Subcutaneous abdominal adipose tissue (tissue), 5 donors: ENCODE results near the gene GRID1.

Experiments used
- H3K27ac ChIP-seq: one replicate; pipeline ENCODE4 v1.7.0; 2013; ENCODE audit warnings: low read depth, mild to moderate bottlenecking, inconsistent platforms, low read length, moderate library complexity
- H3K27me3 ChIP-seq, 5 donors: one replicate each; pipeline ENCODE4 v1.7.0; 2013; ENCODE audit warnings: low read length in 5 of 5, inconsistent platforms in 1 of 5; ENCODE audit not compliant: control insufficient read depth in 5 of 5, insufficient read depth in 4 of 5
- H3K36me3 ChIP-seq, 5 donors: one replicate each; pipeline ENCODE4 v1.7.0; 2013; ENCODE audit warnings: low read length in 5 of 5; ENCODE audit not compliant: control insufficient read depth in 5 of 5, insufficient read depth in 5 of 5
- H3K4me1 ChIP-seq, 5 donors: one replicate each; pipeline ENCODE4 v1.7.0; 2013; ENCODE audit warnings: low read length in 5 of 5, mild to moderate bottlenecking in 3 of 5, moderate library complexity in 1 of 5; ENCODE audit not compliant: control insufficient read depth in 5 of 5, insufficient read depth in 5 of 5
- H3K4me3 ChIP-seq, 5 donors: one replicate each; pipeline ENCODE4 v1.7.0; 2013; ENCODE audit warnings: low read length in 5 of 5, low read depth in 1 of 5
- H3K9ac ChIP-seq, 5 donors: one replicate each; pipeline ENCODE4 v1.7.0; 2013; ENCODE audit warnings: low read length in 5 of 5, mild to moderate bottlenecking in 4 of 5, moderate library complexity in 3 of 5
- H3K9me3 ChIP-seq, 5 donors: one replicate each; pipeline ENCODE4 v1.7.0; 2013; ENCODE audit warnings: low read length in 5 of 5; ENCODE audit not compliant: control insufficient read depth in 5 of 5
- donor health status: healthy.
- donor health status: healthy.
- donor health status: healthy.
- donor health status: healthy.
- donor health status: healthy.

The GRID1 gene

DNA sequence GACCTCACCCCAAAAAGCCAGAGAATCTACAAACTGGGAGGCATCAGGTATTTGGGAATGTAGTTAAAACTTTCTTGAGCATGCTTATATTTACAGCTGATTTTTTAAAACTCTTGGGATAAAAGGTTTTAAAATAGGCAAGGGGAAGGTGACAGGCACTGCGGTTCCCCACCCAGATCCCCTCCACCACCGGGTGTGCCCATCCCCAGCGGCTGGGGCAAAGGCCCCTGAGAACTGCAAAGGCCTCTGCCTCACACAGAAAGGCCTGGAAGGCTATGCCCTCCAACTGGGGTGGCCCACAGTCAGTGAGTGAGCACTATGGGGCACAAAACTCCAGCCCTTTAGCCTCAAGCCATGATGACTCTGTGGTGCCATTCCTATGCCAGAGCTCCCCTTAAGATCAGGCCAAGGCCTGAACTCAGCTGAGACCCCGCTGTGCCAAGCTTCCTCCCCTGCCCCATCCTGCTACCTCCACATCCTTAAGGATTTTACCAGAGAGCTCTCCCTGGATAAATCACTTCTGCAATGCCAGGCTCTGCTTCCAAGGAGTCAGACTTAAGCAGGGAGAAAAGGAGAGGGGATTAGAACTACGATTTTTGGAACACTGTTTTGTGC lies 299.1 kb downstream of the GRID1 start:
- Histone ChIP-seq H3K9ac (no peak overlapping the region), H3K4me3 (no peak overlapping the region), H3K9me3 (no peaks in the 10 kb centered on the region), H3K27me3 (peaks cover 0 to 5% (median 0%) of the 10 kb centered on the region in 5 donors), H3K36me3 (no peaks in the 10 kb centered on the region), H3K27ac (no peak overlapping the region), H3K4me1 (no peaks in the 10 kb centered on the region)

DNA sequence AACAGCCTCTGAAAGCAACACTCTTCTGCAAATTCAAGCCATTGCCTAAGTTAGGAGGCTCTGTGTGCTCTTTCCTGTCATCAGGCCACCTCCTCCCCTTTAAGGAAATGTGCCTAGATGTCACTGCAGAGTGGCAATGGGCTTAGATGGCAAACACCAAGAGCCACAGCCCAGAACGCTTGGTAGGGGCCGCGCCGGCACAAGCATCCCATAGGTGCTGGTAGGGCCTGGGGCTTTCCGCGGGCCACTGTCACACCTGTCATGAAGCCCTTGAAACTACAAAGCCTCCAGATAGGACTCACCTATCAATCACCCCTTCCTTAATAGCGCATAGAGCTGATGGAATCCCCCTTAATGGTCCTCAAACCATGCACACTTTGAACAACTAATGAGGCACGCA lies 299.9 kb downstream of the GRID1 start:
- Histone ChIP-seq H3K27ac (no peak overlapping the region), H3K4me3 (no peak overlapping the region), H3K9me3 (no peaks in the 10 kb centered on the region), H3K4me1 (no peaks in the 10 kb centered on the region), H3K27me3 (peaks cover 0 to 5% (median 0%) of the 10 kb centered on the region in 5 donors), H3K9ac (no peak overlapping the region), H3K36me3 (no peaks in the 10 kb centered on the region)

DNA sequence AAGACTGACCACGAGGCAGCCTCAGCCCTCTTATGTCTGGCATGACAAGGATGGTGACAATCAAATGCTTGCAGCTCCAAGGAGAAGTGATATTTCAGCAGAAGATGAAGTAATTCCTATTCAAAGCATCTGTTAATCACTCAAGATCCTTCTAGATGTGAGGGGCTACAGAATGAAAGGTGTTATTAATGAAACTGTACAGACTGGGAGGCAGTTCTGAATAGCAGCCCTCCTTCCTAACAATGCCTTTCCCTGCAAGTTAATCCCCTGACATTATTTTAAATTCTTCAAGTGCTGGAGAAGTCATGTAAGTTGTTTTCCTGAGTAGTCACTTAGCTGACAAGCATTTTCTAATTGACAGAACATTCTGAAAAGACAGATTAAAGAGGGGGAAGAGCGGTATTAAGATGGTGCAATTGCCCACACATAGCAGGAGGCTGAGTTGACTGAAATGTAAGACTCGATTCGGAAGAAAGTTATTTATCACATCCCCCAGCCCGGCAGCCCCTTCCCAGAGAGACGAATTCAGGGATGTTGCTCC lies 300.8 kb downstream of the GRID1 start:
- Histone ChIP-seq H3K27ac (no peak overlapping the region), H3K27me3 (peaks cover 0 to 5% (median 0%) of the 10 kb centered on the region in 5 donors), H3K4me1 (no peaks in the 10 kb centered on the region), H3K36me3 (no peaks in the 10 kb centered on the region), H3K9me3 (no peaks in the 10 kb centered on the region), H3K9ac (no peak overlapping the region), H3K4me3 (no peak overlapping the region)

DNA sequence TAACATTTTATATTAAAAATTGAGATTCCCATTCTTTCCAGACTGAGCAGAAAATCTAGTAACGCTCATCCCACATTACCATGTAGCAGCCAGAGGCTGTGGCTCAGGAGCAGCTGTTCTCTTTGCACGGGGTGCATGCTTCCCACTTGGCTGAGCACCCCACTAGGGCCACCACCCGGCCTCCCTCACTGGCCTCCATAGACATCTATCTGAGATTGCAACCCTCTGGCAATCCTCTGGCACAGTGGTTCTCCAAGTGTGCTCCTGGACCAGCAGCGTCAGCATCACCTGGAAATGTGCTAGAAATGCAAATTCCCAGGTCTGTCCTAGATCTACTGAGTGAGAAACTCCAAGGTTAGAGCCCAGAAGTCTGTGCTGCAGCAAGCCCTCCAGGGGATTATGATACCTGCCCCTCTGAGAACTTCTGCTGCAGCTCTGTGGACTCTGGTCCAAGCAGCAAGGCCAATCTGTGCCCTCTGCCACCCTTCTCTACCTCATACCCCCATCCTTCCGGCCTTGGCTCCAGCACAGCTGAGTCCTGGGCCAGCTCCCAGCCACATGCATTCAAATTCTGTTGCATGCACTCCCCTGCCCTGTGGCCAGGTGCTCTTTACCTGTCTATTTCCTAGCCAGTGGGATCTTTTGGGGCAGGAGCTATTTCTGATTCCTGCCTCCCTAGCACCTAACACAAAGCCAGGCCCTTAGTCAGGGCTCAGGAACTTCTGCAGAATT lies 301.5 kb downstream of the GRID1 start:
- no peaks in the 10 kb centered on the region for H3K36me3 ChIP-seq
- no peak overlapping the region for H3K4me3 ChIP-seq
- H3K9me3 ChIP-seq = no peaks in the 10 kb centered on the region
- no peaks in the 10 kb centered on the region for H3K4me1 ChIP-seq
- H3K27ac ChIP-seq = no peak overlapping the region
- peaks cover 0 to 5% (median 0%) of the 10 kb centered on the region in 5 donors for H3K27me3 ChIP-seq
- H3K9ac ChIP-seq = no peak overlapping the region

DNA sequence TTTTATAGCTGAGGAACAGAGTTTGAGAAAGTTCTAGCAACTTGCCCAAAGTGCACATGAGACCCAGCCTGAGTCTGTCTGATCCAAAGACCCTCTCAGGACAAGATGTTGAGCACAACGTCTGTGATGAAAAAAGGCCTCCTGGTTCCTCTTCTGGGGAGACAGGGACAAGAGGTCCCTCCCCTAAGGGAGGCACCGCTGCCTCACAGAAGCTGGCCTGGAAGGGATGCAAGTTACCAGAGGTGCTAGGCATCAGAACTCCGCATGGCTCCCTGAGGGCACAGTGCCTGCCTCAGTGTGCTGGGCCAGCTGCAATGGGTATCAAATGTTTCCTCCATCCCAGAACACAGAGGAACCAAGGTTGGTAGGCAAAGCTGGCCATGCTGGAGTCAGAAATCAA lies 302.4 kb downstream of the GRID1 start:
- Histone ChIP-seq H3K9me3 (no peaks in the 10 kb centered on the region), H3K4me1 (no peaks in the 10 kb centered on the region), H3K27me3 (peaks cover 0 to 5% (median 0%) of the 10 kb centered on the region in 5 donors), H3K4me3 (no peak overlapping the region), H3K36me3 (no peaks in the 10 kb centered on the region), H3K27ac (no peak overlapping the region), H3K9ac (no peak overlapping the region)

DNA sequence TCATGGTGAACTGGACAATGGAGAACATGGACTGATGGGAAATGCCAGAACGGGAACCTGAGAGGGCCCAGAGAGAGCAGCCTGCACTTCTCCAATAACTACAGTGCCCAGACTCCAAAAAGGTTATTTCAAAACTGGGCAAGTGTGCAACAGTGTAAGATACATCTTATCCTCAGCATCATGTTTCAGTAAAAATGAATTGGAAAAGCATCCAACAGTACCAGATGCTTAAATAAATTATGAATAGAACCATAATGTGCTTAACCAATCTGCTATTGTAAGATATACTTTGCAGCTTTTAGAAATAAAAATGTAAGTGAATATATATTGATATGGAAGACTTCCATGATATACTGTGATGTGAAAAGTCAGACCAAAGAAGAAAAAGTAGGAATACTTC lies 303.3 kb downstream of the GRID1 start:
- H3K27ac ChIP-seq = no peak overlapping the region
- H3K4me3 ChIP-seq = no peak overlapping the region
- H3K4me1 ChIP-seq = no peaks in the 10 kb centered on the region
- H3K9ac ChIP-seq = no peak overlapping the region
- no peaks in the 10 kb centered on the region for H3K36me3 ChIP-seq
- no peaks in the 10 kb centered on the region for H3K9me3 ChIP-seq
- peaks cover 0 to 3% (median 0%) of the 10 kb centered on the region in 5 donors for H3K27me3 ChIP-seq

DNA sequence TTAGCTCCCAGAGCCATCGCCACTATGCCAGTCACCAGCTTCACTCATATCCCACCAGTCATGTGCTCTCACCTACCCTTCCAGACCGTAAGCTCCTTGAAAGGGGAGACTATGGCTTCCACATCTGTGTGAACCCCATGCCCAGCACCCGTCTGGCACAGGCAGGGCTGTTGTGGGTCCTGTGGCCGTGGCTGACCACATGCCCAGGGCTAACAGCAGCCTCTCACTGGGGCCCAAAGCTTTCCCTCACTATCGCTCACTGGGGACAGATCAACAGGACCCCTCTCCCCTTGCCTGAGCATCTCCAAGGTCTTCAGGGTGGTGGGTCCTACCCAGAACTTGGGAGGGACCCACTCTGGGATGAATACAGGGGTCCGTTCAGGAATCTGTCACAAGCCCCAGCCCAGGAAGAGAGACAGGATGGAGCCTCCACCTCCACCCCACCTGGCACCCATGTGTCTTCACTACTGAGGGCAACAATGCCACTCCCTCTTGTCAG lies 303.9 kb downstream of the GRID1 start:
- H3K4me3 ChIP-seq = no peak overlapping the region
- no peaks in the 10 kb centered on the region for H3K4me1 ChIP-seq
- H3K9ac ChIP-seq = no peak overlapping the region
- H3K27ac ChIP-seq = no peak overlapping the region
- H3K27me3 ChIP-seq = peaks cover 0 to 3% (median 0%) of the 10 kb centered on the region in 5 donors
- H3K36me3 ChIP-seq = no peaks in the 10 kb centered on the region
- no peaks in the 10 kb centered on the region for H3K9me3 ChIP-seq

DNA sequence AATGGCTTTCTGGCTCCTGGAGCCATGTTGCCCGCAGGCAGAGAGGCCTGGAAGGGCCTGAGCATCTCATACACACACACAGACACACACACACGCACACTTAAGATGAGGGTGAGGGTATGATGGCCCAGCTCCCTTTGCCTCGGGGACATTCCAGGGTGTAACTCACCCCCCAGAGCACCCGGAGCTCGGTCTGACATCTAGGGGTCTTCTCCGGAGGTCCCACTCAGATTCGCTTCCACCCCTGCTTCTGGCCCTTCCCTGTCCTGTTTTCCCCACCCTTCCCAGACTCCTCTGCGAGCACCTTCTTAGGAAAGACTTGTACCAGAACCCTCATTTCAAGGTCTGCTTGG lies 304.4 kb downstream of the GRID1 start:
- Histone ChIP-seq H3K9ac (no peak overlapping the region), H3K4me3 (no peak overlapping the region), H3K4me1 (no peaks in the 10 kb centered on the region), H3K27ac (no peak overlapping the region), H3K27me3 (peaks cover 0 to 3% (median 0%) of the 10 kb centered on the region in 5 donors), H3K36me3 (no peaks in the 10 kb centered on the region), H3K9me3 (no peaks in the 10 kb centered on the region)

DNA sequence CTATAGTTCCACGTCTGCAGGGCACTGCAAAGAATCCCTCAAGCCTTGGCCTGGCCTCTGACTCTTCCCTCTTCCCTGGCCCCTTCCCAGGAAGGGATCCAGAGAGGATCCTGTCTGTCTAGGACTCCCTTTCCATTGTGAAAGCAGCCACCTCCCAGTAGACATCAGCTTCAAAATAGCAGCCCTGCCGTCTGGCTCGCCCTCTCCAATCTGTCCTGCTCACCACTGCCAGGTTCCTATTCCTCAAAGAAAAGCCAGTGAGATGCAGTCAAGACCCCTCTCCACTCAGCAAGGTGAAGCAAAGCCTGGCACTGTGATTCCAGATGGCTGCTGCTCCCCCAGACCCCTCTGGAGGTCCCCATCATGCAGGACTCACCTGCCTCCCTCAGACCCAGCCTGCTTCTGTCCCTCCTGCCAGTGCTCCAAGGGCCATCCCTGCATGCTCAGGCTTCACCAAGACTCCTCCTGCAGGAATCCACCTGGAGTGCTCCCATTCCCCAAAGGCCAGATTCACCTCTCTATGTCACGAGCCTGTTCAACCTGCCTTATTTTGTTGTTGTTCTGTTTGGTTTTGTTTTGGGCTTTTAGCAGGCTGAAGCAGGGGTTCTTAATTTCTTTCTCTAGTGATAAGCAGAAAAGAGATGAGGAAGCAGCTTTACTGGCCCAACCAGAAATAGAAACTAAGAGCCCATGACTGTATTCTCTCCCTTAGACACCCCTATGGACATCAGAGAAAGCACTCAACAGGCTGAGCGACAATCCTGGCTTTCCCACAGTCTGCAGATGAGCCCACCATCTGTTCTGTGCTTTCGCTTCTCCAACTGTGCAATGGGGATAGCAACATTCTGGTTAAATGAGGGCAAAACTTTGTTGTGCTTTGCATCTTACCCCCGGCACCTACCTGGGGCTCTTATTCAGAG lies 305.1 kb downstream of the GRID1 start:
- Histone ChIP-seq H3K27ac (no peak overlapping the region), H3K36me3 (no peaks in the 10 kb centered on the region), H3K9me3 (no peaks in the 10 kb centered on the region), H3K4me1 (no peaks in the 10 kb centered on the region), H3K27me3 (no peaks in the 10 kb centered on the region), H3K4me3 (no peak overlapping the region), H3K9ac (no peak overlapping the region)
